A549 treated with dexamethasone at 1 μM for 4 hours (cell line): ENCODE measurements around the gene TMEM139. TPM values are rescaled to one million over a fixed set of nuclear protein-coding genes. Genes with fewer than 3 reads are reported as not detected.

Source experiments
- total RNA-seq: library from RNA; stranded (reverse); fragments of 200-300 nt; extraction: Qiagen RNA extraction; gene quantifications from 5 replicates; pipeline ENCODE4 v1.2.3, GENCODE V29; 2022

TMEM139 gene
- 0.63 to 1.0 TPM (median 0.67 TPM) in 5 replicates for total RNA-seq

GRCh38 chr7:143284591-143285469, at the start of gene TMEM139:
Gene TMEM139, plus strand, starts transcription at chr7:143284958. Its CDS starts 1,000 bp downstream, at chr7:143285958.

GRCh38 chr7:143263266-143264195, 21.2 kb upstream of the TMEM139 start, which contains the start of gene GSTK1:
Gene GSTK1, plus strand, starts transcription at chr7:143263441. Its CDS starts 73 bp downstream, at chr7:143263514.

GRCh38 chr7:143287935-143288826, 3.4 kb downstream of the TMEM139 start, which contains the start of gene CASP2:
Gene CASP2, plus strand, starts transcription at chr7:143288351. Its CDS starts 105 bp downstream, at chr7:143288456.

GRCh38 chr7:143315776-143316175, 31.0 kb downstream of the TMEM139 start, which contains the start of gene CLCN1:
Gene CLCN1, plus strand, starts transcription at chr7:143316111. Its CDS starts 102 bp downstream, at chr7:143316213.

Other genes starting within 250 kb of the TMEM139 start
- gene OR6V1, start 232.6 kb upstream of the TMEM139 start, total RNA-seq, result not detected in 5 replicates
- 0.19 to 0.32 TPM (median 0.23 TPM) in 3 of 5 replicates, not detected in the others for gene PIP, start 152.9 kb upstream of the TMEM139 start, total RNA-seq
- not detected in 5 replicates for gene TAS2R39, start 101.5 kb upstream of the TMEM139 start, total RNA-seq
- not detected in 5 replicates for gene TAS2R40, start 62.9 kb upstream of the TMEM139 start, total RNA-seq
- gene GSTK1, start 21.5 kb upstream of the TMEM139 start, total RNA-seq, result 112 to 119 TPM (median 113 TPM) in 5 replicates
- 20.7 to 24.6 TPM (median 21.4 TPM) in 5 replicates for gene CASP2, start 3.4 kb downstream of the TMEM139 start, total RNA-seq
- 0.03 to 0.06 TPM (median 0.05 TPM) in 3 of 5 replicates, not detected in the others for gene CLCN1, start 31.2 kb downstream of the TMEM139 start, total RNA-seq
- gene FAM131B, start 77.8 kb downstream of the TMEM139 start, total RNA-seq, result 0.25 to 0.38 TPM (median 0.34 TPM) in 5 replicates
- gene ZYX, start 96.4 kb downstream of the TMEM139 start, total RNA-seq, result 143 to 225 TPM (median 205 TPM) in 5 replicates
- gene EPHA1, start 123.9 kb downstream of the TMEM139 start, total RNA-seq, result 0.13 to 0.14 TPM in 2 of 5 replicates, not detected in the others
- not detected in 5 replicates for gene TAS2R60, start 158.5 kb downstream of the TMEM139 start, total RNA-seq
- gene TAS2R41, start 192.9 kb downstream of the TMEM139 start, total RNA-seq, result not detected in 5 replicates